GM15510 (cell line): ENCODE measurements around the gene ZNF750.

Experiments used
- POLR2A ChIP-seq: IDR thresholded peaks from 3 replicates; pipeline ENCODE4 v1.6.1; 2011; ENCODE audit warnings: borderline replicate concordance; ENCODE audit not compliant: insufficient read length; ENCODE audit errors: extremely low read depth

Gene ZNF750

GRCh38 chr17:82876149-82876548 is 36.3 kb upstream of the ZNF750 start:
- no peak for TF ChIP-seq POLR2A

DNA sequence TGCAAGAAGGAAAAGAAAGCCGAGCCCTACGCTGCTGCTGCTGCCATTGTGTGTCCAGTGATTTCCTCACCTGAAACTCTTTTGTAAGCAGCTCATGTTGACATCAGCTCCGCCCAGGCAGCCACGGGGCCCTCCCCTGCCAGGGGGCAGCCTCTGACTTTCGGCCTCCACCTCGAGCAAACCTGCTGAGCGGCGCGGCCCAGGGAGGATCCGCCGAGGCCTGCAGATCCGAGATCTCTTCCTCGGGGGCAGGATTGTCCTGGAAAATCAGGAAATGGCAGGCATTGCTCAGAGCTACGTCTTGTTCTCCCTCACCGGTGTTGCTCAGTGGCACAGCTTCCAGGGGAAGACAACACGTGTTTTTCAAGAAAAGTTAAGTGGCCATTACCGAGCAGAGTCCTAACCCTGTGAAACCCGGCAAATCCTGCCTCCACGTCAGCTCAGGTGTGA is 35.6 kb upstream of the ZNF750 start:
- no peak for TF ChIP-seq POLR2A

DNA sequence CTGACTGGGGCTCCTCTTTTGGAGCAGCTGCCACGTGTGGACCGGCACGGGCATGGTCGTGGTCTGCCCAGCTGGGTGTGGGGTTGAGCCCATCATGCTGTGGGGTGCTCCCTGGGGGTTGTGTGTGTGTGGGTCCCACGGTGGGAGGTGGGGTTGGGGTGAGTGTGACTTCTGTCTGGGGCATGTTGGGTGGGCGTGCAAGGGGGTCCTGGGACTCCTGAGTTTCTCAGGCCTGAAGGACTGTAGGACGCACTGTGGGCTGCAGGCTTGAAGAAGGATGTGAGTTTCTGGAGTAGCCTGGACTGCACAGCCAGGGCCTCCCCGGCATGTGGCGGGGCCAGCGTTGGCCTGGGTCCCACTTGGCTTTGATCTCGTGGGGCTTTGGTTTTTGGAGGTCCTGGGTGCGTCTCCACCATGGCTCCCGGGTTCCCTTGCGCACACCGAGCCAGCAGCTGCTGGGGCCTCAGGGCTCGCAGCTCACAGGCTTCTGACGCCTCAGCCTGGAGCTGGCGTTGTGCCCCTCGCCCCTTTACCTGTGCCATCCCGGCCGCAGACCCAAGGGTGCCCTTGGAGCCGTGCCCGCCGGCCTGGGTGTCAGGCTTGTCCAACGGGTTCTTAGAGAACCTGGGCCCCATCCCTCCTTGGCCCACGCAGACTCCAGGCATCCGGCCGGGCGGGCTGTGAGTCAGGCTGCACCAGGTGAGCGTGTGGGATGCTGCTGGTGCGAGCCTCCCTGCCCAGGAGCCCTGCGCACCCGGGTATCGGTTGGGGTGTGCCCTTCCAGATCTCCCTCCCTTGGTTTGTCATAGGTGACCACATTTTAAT is 34.4 kb upstream of the ZNF750 start:
- no peak for TF ChIP-seq POLR2A

GRCh38 chr17:82873521-82873920 is 33.7 kb upstream of the ZNF750 start:
- no peak for TF ChIP-seq POLR2A

- no peak for TF ChIP-seq POLR2A
Measured at GRCh38 chr17:82872591-82873520, 33.0 kb upstream of the ZNF750 start.

DNA sequence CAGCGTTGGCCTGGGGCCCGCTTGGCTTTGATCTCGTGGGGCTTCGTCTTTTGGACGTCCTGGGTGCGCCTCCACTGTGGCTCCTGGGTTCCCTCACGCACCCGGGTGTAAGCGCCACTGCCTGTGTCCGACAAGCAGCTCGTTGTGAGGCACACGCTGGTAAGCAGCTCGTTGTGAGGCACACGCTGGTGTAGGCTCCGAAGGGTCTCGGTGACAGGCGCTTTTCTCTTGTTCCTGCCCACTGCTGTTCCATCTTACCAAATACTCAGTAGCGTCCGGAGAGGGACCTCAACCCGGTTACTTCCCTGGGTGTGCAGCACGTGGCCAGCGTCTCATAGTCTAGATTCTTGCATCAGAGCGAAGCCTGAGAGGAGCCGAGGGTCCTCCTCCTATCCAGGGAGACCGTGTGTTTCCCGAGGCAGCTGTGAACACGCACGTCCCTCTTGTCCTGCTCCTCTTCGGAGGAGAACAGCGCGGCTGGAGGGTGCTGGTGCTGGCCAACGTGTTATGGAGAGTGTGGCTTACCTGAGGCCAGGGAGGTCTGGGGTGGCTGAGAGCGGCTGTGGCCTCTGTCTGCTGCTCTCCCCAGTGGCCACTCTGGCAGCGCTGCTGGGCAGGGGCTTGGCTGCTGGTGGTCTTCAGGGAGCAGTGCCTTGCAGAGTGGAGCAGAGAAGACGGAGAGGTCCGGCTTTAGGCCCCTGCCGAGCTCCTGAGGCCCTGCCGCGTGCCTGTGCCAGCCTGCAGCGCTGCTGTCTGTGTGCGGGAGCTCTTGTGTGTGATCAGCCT is 32.1 kb upstream of the ZNF750 start:
- no peak for TF ChIP-seq POLR2A

DNA sequence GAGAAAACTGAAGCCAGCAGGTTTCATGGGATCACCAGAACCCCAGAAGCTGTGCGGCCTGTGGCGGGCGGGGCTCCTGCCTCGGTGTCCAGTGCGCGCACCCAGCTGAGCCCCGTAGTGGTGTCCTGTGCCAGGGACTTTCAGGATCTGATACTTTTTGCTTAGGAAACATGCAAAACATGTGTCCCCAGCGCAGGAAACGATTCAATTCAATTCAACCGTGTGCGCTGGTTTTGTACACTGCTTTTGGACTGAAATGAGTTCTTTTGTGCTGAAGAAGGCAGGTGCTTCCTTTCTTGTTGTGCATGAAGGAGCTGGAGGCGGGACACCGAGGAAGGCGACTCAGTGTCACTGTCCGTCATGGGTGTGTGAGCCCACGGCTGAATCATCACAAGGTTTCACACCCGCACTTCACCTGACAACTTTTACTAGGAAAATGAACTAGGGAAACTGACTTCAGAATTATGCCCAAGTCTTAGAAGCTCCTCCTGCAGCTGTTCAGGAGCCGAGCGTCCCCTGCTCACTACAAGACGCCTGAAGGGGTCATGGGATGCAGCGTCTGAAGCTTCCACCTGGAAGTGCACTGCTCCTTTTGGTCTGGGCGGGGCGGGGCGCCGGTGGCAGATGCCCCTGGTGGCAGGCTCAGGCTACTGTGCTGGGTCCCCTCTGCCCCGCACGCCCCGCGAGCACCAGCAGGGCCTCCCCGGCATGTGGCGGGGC is 31.4 kb upstream of the ZNF750 start:
- no peak for TF ChIP-seq POLR2A

- TF ChIP-seq POLR2A: no peak
Measured at GRCh38 chr17:82870541-82870940, 30.7 kb upstream of the ZNF750 start.

- TF ChIP-seq POLR2A: no peak
Measured at GRCh38 chr17:82870091-82870491, 30.3 kb upstream of the ZNF750 start.

GRCh38 chr17:82869536-82869935 is 29.7 kb upstream of the ZNF750 start:
- no peak for TF ChIP-seq POLR2A

- TF ChIP-seq POLR2A: no peak
Measured at GRCh38 chr17:82868715-82869131, 28.9 kb upstream of the ZNF750 start.

DNA sequence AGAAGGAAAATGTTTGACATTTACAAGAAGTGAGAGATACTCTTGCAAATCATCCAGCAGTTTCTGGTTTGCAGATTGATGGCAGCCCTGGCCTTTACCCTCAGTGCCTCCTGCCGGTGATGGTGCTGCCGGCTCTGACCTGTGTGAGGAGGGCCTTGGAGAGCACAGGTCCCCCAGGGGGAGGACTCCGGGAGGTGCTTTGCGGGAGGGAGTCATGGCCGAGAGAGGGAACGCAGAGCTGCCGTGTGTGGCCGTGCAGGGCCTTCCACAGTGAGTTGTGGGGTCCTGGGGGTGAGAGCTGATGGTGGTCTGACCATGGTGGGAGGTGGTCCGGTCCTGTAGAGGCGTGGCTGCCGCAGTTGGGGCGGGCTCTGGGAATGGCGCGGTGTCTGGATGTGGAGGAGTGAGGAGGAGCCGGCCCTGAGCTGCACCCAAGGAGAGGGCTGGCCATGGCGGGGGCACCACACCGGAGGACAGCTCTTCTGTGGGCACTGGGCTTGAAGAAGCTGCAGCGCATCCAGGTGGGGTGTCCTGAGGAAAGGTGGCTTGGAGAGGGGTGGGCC is 28.0 kb upstream of the ZNF750 start:
- TF ChIP-seq POLR2A: no peak

GRCh38 chr17:82866590-82867191 is 26.9 kb upstream of the ZNF750 start:
- no peak for TF ChIP-seq POLR2A

GRCh38 chr17:82865774-82866395 is 26.1 kb upstream of the ZNF750 start:
- TF ChIP-seq POLR2A: no peak

DNA sequence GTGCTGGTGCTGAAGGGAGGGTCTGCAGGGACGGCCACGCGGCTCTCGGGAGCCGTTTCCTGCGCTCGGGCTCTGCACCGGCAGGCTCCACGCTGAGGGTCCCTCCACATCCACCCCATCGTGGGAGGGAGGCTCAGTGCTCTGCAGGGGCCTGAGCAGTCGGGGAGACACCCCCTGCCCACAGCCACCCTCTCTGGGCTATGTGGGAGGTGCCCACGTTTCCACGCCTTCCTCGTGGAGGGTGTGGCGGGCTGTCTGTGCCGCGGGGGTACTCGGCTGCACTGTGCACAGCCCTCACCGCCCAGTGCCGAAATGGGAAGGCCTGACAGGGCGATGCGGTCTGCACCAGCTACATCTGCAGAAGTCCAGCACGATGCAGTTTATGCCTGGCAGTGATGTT is 25.5 kb upstream of the ZNF750 start:
- no peak for TF ChIP-seq POLR2A
